Measurements from ENCODE around the gene CELF4. TPM values are rescaled to one million over a fixed set of nuclear protein-coding genes. Genes with fewer than 3 reads are reported as not detected.
A peak's percentile ranks its signal among the peaks of the same experiment; 100 is the strongest.

The CELF4 gene
- total and polyA plus RNA-seq, 2 of the 4 experiments (the other 2 are of a cell fraction): not detected

DNA sequence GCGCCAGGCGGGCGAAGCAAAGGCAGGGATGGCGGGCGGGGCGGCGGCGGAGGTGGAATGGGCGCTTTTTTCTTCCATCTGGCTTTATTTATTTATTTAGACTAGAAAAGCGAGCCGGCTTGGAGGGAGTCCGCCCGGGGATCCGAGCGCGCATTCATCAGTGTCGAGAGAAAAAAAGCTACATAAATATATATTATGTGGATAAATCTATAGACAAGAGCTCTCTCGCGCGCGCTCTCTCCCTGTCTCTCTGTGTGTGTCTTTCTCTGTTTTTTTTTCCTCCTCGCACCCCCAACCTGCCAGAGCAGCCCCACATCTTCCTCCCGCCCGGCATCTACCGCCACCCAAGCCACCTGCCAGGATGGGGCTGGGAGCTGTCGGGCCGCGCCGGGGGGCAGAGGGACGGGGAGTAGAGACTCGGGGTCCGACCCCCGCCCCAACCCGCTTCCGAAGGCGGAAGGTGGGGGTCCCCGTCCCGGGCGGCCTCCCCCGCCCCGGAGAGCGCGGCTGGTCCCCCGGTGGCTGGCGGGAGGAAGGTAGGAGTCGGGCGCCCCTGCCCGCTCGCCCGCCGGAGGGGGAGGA is 972 bp upstream of the CELF4 start:
- H3K4me3 ChIP-seq (ENCODE audit: insufficient read depth, low read depth, low read length): peak overlapping the region; percentile 36; the same call in 1 of the 2 replicates
- H2BK20ac ChIP-seq (ENCODE audit: low read depth, low read length): no peak overlapping the region
- no peak overlapping the region for H4K5ac ChIP-seq (ENCODE audit: low read depth, low read length)
- POLR2A ChIA-PET (ENCODE audit: unreplicated experiment): no interaction called here
- peaks cover 1% of the 10 kb centered on the region; the same call in 1 of the 2 replicates for H3K4me1 ChIP-seq (ENCODE audit: control insufficient read depth, insufficient read depth, low read length)
- H3K4me2 ChIP-seq (ENCODE audit: low read depth, low read length): peak overlapping the region; percentile 46
- no peak overlapping the region for H3K23ac ChIP-seq (ENCODE audit: low read depth, low read length)
- no peak overlapping the region for H3K56ac ChIP-seq (ENCODE audit: extremely low read depth, insufficient read depth, low read length)
- no peak overlapping the region for H2AK9ac ChIP-seq (replicated peaks; ENCODE audit: low read depth, low read length, poor library complexity)
- H2AK5ac ChIP-seq (ENCODE audit: low read depth, low read length): no peak overlapping the region
- H2BK15ac ChIP-seq (ENCODE audit: low read depth, low read length): no peak overlapping the region
- dilution Hi-C loops (cut with HindIII; ENCODE audit: low sequenced_read_pairs, unreplicated experiment) (no loop called here), in situ Hi-C loops (cut with MboI; ENCODE audit: low sequenced_read_pairs) (no loop called here), intact Hi-C loops (cut with micrococcal nuclease) (no loop called here)
- H4K91ac ChIP-seq (ENCODE audit: insufficient read depth, low read depth, low read length): no peak overlapping the region
- TF ChIP-seq RFX5 (IDR thresholded peaks at IDR 0.05; ENCODE audit: low read depth, low read length) (no peak), FOS (IDR thresholded peaks at IDR 0.05; ENCODE audit: low read depth, low read length) (no peak), BHLHE40 (IDR thresholded peaks at IDR 0.05; ENCODE audit: low read depth, low read length) (no peak), CHD1 (IDR thresholded peaks at IDR 0.05; ENCODE audit: low read depth, low read length) (no peak), RAD21 (IDR thresholded peaks at IDR 0.05; ENCODE audit: low read length) (no peak), MAZ (IDR thresholded peaks at IDR 0.05; ENCODE audit: borderline replicate concordance, low read depth, low read length) (no peak), MXI1 (IDR thresholded peaks at IDR 0.05; ENCODE audit: borderline replicate concordance, low read depth, low read length) (no peak), CEBPB (IDR thresholded peaks at IDR 0.05; ENCODE audit: low read depth, low read length) (no peak), RCOR1 (IDR thresholded peaks at IDR 0.05; ENCODE audit: insufficient replicate concordance, low read length) (no peak), MAFK (IDR thresholded peaks at IDR 0.05; ENCODE audit: low read depth, low read length) (no peak), SMC3 (IDR thresholded peaks at IDR 0.05; ENCODE audit: low read depth, low read length) (no peak), POLR2A (IDR thresholded peaks at IDR 0.05; ENCODE audit: low read depth, low read length) (no peak)
- TF ChIP-seq, protein P1, sequence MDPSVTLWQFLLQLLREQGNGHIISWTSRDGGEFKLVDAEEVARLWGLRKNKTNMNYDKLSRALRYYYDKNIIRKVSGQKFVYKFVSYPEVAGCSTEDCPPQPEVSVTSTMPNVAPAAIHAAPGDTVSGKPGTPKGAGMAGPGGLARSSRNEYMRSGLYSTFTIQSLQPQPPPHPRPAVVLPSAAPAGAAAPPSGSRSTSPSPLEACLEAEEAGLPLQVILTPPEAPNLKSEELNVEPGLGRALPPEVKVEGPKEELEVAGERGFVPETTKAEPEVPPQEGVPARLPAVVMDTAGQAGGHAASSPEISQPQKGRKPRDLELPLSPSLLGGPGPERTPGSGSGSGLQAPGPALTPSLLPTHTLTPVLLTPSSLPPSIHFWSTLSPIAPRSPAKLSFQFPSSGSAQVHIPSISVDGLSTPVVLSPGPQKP (IDR thresholded peaks at IDR 0.05; ENCODE audit: borderline replicate concordance, low read depth, low read length): no peak
- TF ChIP-seq, protein P2, sequence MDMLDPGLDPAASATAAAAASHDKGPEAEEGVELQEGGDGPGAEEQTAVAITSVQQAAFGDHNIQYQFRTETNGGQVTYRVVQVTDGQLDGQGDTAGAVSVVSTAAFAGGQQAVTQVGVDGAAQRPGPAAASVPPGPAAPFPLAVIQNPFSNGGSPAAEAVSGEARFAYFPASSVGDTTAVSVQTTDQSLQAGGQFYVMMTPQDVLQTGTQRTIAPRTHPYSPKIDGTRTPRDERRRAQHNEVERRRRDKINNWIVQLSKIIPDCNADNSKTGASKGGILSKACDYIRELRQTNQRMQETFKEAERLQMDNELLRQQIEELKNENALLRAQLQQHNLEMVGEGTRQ (IDR thresholded peaks at IDR 0.05; ENCODE audit: low read depth, low read length): no peak
- TF ChIP-seq, protein P3, sequence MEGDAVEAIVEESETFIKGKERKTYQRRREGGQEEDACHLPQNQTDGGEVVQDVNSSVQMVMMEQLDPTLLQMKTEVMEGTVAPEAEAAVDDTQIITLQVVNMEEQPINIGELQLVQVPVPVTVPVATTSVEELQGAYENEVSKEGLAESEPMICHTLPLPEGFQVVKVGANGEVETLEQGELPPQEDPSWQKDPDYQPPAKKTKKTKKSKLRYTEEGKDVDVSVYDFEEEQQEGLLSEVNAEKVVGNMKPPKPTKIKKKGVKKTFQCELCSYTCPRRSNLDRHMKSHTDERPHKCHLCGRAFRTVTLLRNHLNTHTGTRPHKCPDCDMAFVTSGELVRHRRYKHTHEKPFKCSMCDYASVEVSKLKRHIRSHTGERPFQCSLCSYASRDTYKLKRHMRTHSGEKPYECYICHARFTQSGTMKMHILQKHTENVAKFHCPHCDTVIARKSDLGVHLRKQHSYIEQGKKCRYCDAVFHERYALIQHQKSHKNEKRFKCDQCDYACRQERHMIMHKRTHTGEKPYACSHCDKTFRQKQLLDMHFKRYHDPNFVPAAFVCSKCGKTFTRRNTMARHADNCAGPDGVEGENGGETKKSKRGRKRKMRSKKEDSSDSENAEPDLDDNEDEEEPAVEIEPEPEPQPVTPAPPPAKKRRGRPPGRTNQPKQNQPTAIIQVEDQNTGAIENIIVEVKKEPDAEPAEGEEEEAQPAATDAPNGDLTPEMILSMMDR (conservative IDR thresholded peaks at IDR 0.05; ENCODE audit: low read depth, low read length): no peak
- no peak overlapping the region for H2BK120ac ChIP-seq (ENCODE audit: low read depth, low read length)
- H3K14ac ChIP-seq (replicated peaks; ENCODE audit: low read depth, low read length): no peak overlapping the region
- no peaks in the 10 kb centered on the region for H3K9me3 ChIP-seq (ENCODE audit: control insufficient read depth, insufficient read depth, low read length)
- H2AFZ ChIP-seq (replicated peaks; ENCODE audit: low read length, poor library complexity): no peak overlapping the region
- H4K8ac ChIP-seq (ENCODE audit: low read depth in 2 of 2, low read length in 2 of 2): no peak overlapping the region
- no peaks in the 10 kb centered on the region for H3K36me3 ChIP-seq (ENCODE audit: control insufficient read depth, insufficient read depth, low read length)
- no peak overlapping the region for H3K9ac ChIP-seq (ENCODE audit: low read depth, low read length)
- no CpG with 5 or more reads among the region's 51 CpGs for WGBS, 2 experiments (ENCODE audit: extremely low coverage in 2 of 2, insufficient read length in 1 of 2)
- H2BK5ac ChIP-seq (ENCODE audit: low read depth, low read length, poor library complexity, severe bottlenecking): no peak overlapping the region
- no peak overlapping the region for H3K27ac ChIP-seq (ENCODE audit: insufficient read depth, low read length)
- no peaks in the 10 kb centered on the region for H3K9me1 ChIP-seq (ENCODE audit: insufficient read depth, low read length)
- no peaks in the 10 kb centered on the region for H4K20me1 ChIP-seq (ENCODE audit: insufficient read depth, low read length)
- no peak; the same call in 1 of the 2 replicates for ATAC-seq (ENCODE audit: low read depth)
- no peak overlapping the region for H3K4ac ChIP-seq (ENCODE audit: low read depth, low read length)
- peaks cover 46% of the 10 kb centered on the region for H3K27me3 ChIP-seq (ENCODE audit: control insufficient read depth, insufficient read depth, low read length)
- CTCF ChIA-PET: no interaction called here
- DNase-seq: no peak
- no peaks in the 10 kb centered on the region for H3K79me1 ChIP-seq (ENCODE audit: low read depth in 1 of 2, low read length in 2 of 2)
- no peak overlapping the region for H3K18ac ChIP-seq (ENCODE audit: low read depth, low read length)
- no TSS peak for BruUV-seq (replicated peaks)
